ENCODE results near the gene MGST2.

MGST2 gene

DNA sequence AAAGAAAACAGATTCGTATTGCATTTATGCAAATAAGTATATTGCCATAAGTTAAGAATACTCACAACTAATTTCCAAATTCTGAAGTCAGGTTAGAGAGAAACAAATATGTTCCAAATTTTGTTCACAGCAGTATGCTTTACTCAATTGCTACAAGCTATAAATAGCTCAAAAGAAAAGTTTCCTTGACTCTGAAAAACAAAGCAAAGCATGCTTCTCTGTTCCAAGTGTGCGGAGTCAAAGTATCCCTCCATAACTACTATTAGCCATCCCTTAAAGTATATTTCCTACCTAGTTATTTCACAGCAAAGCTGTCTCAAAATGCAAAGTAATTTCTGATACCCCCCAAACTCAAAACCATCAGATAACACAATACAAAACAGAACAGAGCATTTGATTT lies 47.3 kb downstream of the MGST2 start:
- DNase-seq, result no peak

DNA sequence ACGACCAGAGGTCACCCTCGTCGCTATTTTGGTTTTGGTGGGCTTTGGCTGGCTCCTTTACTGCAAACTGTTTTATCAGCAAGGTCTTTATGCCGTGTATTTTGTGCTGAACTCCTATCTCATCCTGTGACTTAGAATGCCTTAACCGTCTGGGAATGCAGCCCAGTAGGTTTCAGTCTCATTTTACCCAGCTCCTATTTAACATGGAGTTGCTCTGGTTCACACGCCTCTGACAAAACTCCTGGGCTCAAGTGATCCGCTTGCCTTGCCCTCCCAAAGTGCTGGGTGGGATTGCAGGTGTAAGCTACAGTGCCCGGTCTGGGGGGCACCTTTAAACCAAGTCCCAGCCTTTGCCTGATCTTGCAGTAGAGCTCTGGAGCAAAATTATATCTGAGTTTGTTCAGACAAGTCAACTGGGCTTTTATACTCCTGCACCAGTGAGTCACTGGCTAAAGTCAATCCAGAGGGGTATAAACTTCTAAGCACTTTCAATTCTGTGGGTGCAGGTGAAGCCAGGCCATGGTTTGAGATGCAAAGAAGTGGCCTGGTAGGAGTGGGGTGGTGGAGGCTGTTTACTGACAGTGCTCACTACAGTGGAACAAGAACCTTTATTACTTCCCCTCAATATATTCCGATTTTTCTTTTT lies 50.2 kb downstream of the MGST2 start:
- no peak for DNase-seq

DNA sequence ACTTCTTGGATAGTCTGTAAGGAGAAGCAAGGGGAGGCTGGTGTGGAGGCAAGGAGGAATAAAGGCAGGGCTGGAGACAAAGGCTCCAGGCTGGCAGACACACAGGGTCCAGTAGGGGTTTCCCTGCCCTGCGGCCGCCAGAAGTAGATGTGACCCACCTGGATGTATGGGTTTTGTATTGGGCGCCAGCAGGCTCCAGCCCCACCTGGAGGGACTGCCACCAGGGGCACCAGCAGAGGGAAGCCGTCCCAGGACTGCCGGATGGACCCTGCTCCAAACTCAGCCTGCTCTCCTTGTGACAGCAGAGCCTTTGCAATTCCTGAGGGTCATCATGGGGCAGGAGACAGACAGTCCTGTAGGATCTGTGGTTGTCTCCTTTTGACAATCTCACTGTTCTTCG lies 52.7 kb downstream of the MGST2 start:
- DNase-seq, result no peak

DNA sequence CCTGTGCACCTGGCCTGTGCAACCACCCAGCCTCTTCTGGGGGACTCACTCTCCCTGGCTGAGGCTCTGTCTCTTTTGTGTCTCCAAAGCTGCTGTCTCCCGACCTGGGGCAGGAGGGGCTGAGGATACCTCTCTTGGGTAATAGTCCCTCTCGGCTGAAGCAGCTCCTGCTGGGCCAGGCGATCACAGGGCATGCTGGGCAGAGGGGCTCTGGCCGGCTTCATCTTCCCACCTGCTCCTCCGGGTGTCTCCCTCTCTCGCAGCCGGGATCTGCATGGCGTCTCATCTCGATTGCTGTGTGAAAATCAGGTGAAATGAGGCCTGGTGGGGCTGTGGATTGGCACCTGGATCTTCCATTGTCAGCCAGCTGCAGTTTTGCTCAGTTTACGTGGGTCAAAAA lies 53.2 kb downstream of the MGST2 start:
- no peak for DNase-seq

DNA sequence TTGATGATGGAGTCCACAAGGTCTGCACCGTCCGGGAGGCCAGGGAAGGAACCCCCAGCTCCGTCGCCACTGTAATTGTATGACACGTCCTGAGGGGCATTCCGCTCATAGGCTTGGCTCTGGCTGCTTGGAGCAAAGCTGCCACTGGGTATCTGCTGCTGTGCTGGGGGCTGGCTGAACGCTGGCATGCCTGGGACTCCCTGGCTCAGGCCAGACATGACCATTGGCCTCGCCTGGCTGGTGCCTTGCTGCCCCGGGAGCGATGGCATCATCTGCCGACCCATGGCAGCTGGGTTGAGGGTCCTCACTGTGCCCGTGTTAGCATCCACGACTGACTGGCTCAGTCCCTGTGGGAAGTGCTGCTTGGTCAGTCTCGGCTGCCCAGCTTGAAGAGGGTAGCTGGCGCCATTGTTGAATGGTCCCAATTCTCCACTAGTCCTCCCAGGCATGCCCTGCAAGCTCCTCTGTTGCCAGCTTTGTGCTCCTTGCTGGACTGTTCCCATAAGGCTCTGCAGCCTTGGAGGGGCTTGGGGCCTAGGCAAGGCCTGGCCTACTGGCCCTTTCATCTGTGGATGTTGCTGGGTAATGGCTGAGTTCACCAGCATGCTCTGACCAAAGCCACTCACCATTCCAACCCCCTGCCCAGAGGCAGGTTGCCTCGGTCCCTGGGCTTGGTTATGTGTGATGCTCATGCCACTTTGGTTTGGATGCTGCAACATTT lies 53.9 kb downstream of the MGST2 start:
- no peak for DNase-seq

DNA sequence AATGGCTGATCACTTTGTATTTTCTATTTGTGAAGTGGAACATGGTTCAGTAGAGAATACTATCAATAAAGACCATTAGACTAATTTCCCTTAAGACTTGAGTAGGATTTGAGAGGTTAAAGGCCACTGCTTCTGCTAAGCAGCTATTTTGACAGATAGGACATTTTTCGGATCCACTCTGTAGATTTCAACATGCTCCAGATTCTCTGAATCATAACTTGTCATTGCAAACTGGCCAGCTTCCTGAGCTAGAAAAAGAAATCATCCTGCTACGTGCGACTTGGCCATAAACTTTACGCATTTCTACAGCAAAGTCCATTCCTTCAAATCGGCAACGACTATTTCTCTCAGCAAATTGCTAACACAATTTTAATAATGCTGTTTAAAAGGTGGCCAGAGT lies 55.2 kb downstream of the MGST2 start:
- DNase-seq, result no peak

DNA sequence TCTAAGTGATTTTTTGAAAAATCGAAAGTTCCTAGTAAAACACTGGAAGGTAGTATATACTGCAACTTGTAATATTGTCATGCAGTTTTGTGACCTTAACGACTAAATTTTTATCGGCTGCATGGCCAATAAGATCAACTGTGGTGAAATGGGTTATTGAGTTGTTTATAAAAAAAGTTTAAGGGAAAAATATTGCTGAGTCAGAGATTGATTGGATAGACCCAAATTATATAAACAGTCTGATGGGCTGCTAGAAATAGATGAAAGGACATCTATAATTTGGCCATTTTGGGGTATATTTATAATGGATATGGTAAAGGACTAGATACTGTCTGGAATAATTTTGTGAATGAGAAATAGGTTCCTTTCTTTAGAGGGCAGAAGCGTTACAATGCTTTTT lies 56.2 kb downstream of the MGST2 start:
- DNase-seq, result no peak

DNA sequence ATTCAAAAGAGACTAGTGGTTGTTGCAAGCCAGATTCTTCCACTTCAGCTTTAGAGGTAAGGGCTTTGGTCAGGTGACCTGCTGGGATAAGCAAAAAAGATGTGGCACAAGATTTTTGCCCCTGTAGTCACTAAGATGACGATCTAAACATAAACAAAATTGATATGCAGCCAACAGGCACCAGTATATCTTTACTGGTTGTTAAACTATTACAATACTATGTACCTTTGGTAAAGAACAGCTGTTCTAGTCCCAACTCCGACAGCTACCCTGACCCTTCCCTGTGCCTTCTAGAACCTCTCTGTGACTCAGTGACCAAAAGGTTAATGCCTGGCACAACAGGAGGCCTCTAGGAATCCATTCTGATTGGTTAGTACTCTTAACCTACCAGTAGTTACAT lies 59.6 kb downstream of the MGST2 start:
- DNase-seq, result no peak

DNA sequence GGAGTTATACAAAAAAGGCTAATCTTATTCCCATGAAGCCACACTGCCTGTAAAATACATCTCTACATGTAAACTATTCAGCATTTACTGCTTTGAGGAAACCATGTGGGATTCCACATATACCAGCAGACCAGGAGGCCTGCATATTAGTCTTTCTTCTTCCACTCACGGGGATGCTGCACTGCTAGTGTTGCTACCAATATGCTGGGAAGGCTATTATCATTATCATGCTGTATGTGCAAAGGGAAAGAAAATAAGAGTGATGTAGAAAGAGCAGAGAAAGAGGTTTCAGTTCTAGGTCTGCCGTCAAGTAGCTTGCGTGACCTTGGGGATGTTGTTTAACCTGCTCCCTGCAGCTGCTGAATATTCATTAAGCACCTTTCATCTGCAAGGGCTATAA lies 61.0 kb downstream of the MGST2 start:
- no peak for DNase-seq

DNA sequence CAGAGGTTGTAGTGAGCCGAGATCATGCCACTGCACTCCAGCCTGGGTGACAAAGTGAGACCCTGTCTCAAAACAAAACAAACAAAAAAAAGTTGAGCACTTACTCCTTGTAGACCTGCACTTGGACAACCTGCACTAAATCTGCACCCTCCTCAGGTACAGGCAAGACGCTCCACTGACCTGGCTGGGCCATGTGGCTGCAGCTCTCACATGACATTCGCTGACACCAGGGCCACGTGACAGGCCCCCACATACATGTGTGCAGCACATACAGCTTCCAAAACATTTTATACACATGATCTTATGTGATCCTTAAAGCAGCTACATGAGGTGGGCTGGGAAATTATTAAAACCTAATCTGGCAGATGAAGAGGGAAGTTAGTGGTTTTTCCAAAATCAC lies 62.5 kb downstream of the MGST2 start:
- no peak for DNase-seq

DNA sequence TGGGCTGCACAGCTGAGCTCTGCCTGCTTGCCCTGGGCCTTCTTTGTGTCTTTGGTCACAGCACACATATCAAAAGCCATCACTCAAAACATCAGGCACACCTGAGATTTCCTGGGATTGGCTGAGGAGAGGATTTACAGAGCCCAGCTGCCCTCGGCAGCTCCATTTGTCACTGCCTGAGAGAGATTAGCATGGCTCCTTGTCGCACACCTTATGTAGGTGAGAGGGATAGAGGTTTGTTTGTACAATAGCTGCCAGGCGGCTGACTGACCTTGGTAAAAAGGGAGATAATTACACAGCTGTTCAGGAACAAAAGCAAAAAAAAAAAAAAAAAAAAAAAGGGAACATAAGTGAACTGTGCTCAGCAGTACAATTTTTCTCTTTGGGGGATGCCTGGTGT lies 63.2 kb downstream of the MGST2 start:
- DNase-seq, result no peak

DNA sequence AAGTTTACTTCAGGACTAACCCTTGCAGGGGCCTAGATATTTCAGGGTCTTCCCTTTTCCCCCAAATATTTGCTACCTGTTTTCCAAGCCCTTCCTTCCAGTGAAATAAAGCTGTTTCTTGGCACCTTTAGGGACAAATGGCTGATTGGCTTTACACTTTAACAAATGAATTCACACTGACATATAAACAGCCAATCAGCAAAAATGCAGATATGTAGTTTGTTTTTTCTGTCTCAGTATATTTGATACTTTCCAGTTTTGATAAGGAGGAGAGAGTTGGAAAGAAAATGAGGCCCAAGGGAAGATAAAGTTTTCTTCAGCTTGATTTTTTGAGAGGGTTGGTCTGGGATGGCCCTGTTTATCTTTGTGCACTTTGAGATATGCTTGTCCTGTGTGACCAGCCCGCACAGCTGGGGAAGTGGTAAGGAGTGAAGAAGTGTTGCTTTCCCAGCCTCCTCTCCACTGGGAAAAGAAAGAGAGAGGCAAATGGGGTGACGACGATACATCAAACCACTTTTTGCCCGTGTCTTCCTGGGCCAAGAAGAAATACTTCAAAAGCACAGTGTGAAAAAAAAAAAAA lies 67.5 kb downstream of the MGST2 start:
- no peak for DNase-seq

DNA sequence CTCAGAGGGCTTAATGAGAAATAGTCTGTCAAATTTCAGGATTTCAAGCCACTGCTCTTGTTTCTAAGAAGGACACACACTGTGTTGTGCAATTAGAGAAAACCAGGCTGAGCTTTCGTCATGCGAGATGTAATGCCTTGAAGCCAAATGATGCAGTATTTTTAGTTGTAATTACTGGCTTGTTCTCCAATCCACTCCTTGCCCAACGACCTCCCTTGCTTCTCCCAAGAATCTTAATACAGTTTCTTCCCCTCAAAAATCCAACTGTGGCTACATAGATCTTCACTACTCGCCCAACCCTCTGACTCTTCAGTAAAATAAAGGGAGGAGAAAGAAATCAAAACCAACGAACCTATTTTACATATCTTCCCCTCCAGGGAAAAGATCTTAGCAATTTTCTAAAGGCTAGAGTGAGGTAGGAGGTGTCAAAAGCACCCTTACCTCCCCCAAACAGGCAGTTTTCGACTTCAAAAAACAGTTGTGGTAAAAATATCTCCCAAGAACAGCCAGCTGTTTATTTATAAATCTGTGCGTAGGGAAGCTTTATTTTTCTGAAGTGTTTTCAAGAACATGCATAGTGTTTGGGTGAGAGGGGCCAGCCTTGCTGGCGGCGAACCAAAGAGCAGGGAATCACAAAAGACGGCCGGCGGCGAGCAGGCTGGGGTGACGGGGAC lies 68.7 kb downstream of the MGST2 start:
- DNase-seq, result no peak

DNA sequence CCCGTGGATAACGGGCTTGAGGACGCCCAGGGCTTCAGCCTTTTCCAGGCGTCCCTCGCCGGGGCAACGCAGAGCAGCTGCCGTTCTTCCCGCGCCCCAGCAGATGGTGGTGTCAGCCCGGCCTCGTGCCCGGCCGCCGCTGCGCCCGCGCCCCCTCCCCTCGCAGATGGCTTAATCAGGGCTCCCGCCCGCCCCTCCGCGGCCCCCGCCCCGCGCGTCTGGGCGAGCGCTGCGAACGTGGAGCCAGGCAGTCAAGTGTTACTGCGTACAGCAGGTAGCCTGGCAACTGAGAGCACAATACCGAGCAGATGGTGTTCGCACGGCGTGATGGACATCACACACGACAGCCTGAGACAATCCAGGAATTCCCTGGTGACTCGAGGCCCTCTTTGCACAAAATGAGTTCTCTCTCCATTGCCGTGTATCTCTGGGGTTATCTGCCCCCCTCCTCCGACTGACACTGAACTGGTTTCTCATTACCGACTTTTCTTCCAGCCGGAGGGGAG lies 69.3 kb downstream of the MGST2 start:
- no peak for DNase-seq

DNA sequence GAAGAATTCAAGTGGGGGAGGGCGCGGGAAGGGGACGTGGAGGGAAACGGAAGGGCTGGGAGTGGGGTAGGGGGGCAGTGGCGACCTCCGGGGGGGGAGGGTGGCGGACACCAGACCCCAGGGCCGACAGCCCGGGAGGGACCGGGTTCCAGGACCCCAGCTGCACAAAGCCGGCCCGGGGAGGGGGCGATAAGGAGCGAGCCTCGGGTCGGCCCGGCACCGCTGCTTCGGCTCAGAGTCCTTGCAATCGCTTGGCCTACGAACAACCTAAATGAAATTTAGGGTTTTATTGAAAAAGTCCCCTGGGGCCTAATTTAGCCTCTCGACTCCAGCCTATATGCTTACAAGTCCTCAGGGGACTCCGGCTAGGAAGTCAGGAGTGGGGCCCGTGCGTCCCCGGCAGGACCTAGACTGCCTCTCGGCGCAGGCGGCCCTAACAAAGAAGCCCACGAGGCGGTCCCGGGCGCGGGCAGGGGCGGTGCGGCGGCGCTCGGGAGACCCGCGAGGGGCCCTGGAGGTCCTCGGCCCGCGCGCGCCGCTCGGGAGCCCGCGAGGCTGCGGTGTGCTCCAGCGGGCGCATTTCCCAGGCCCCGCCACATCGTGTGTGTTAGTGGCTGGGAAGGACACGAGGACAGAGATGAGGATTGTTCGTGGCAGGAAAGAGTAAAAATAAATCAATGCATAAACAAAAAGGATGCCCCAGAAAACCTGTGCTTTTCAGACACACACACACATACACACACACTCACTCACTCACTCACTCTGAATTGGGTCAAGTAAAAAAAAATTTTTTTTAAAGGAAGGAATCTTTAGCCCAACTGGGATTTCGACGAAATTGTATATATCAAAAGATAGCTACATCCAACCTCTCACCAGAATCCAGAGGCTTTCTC lies 70.0 kb downstream of the MGST2 start:
- DNase-seq, result no peak

DNA sequence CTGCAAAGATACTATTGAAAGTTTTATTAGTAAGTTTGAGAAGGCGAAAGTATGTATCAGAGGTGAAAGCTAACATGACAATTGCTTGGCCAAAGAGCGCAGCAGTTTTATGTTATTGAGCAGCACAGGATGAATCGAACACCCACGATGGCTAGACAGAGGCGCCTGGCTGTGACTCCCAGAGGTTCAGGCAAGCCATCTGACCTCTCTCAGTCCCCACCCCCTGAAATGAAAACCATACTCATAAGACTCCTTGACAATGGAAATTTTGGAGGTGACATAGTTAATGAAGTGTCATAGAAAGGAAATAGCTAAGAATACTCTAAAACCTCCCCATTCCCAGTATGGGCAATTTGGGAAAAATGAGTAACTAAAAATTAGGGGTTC lies 70.6 kb downstream of the MGST2 start:
- no peak for DNase-seq

DNA sequence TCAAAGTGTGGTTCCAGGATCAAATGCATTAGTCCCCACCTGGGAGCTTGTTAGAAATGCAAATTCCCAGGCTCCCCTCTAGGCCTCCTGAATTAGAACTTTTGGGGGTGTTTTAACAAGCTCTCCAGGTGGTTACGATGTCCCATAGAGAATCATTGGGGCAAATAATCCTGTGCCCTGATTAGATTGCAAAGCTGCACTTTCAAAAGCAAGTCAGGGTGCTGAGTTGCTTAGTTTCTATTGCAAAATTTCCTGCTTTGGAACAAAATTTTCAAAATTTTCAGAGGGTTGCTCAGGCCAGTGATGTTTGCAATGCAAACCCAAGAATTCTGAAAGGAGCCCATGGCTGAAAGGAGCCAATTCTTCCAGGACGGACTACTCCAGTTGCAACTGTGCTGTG lies 71.0 kb downstream of the MGST2 start:
- DNase-seq, result no peak

DNA sequence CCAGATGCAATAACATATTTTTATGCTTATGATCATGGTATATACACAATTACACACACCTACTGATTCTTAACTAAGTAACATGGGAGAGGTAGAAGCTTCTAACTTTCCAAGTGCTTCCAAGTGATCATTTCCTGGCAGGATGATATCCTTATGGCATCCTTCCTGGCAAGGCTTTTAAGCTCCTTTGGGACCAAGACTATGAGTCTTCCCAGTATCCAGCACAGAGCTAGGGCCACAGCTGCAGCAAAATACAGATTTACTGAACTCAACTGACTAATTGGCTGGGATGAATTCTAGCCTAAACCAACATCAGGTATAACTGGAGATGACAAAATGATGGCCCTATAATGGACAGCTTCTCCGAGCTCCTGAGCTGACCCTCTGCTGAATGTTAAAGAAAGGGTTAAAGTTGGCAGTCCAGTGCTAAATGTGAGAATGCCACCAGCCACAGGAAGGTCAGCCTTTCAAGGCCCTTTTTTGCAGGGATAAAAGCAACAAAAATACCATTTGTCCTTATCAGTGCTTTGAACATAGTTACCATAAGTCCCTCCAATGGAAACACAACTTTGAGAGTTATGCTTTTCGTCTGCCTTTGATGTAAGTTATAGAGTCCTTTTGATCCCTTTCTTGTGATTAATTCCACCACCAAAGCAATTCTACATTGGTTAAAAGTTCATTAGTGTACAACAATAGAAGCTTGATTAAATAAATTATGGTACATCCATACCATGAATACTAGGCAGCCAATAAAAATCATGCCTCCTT lies 73.4 kb downstream of the MGST2 start:
- no peak for DNase-seq

DNA sequence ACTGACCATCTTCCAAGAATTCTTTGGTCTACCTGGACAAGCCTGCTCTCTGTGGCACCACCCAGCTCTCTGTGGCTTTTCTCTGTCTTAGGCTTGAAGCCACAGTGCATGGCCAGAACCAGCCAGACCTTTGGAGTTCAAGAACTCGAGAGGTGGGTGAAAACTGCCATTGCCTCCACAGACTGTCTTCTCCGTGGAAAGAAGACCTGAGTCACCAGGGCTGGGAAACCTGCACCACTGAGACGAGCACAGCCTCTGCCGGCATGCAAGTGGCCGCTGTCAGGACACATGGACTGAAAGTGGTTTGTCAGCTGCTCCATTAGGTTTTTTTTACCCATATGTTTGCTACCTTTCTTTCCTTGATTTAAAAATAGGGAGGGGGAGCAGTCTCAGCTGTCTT lies 74.5 kb downstream of the MGST2 start:
- DNase-seq, result no peak

DNA sequence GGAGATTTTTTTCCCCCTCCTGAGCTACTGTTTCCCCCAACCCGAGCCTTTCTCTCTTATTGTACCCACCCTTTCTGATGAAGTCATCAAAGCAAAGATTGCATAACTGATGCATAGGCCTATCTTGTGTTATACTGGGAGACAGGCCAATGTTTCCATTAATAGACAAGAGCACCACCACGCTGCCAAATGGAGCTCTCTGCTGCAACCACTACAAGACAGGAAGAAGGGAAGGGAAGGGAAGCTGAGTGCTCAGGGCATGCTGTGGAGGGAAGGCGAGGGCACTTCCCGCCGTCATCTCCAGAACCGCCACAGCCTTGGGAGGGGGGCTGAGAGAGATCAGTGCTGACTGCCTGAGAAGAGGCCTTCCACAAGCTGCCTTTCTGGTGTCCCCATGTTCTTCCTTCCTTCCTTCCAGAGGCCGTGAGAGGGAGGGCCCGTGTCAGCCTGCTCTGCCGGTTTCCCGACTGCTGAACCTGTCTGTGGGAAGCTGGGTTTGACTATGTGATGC lies 75.0 kb downstream of the MGST2 start:
- peak; percentile 52 for DNase-seq

DNA sequence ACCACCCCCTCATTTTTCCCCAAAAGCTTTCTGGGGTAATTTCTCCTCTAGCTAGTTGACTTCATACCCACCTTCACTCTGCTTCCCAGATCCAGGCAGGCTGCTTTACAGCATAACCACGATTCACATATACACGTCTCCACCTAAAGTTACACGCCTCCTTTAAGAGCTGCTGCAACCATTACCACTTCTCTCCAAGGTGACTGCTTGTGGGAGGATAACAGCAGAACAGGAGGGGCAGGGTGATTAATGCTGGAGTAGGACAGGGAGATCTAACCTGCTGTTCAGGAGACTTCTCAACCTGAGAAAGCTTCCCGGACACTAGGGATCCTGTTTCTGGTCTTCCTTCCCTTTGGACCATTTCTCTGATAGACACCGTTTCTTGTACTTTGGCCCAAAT lies 77.4 kb downstream of the MGST2 start:
- DNase-seq, result no peak

DNA sequence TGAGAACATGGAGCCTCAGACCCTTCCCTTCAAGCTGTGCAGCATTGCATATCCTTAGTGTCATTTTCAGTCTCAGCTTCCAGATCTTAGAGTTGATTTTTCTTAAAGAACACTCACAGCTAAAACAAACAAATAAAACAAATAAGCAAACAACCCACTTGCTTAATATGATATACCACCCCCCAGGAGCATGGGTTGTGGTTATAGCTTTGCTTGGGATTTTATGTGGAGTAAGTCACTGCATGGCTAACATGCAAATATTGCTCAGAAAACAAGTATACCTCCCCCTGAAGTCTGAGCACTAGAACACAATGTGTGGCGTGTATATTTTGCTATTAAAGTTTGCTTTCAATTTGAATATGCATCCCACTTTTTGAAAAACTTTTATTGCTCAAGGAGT lies 78.6 kb downstream of the MGST2 start:
- DNase-seq, result no peak

Data from SIG-M5 (cell line).